IMR-90 (cell line): ENCODE data around the gene PDXDC1. TPM values are rescaled to one million over a fixed set of nuclear protein-coding genes. Genes with fewer than 3 reads are reported as not detected.

ENCODE experiments used
- ATAC-seq: fragments of 200-7000 bp; cut with Tn5 transposase; 2 replicates; pipeline ENCODE4 v1.9.1; 2020; ENCODE audit warnings: low read depth, mild to moderate bottlenecking, moderate library complexity
- BruUV-seq: library from RNA; stranded (reverse); fragments of 400-500 nt; replicated peaks from 2 replicates; lab custom pipeline; 2021; lab: Mats Ljungman, UMichigan
- CTCF ChIA-PET: fragments of 300-600 bp; formaldehyde crosslinking; extraction: SDS; loops from one replicate; lab custom pipeline; 2021; ENCODE audit warnings: antibody characterized with exemption; lab: Yijun Ruan, JAX
- POLR2A ChIA-PET: fragments of 300-600 bp; sonication (Branson Sonifier 250); formaldehyde crosslinking; loops from one replicate; lab custom pipeline; 2022; ENCODE audit warnings: antibody characterized with exemption; ENCODE audit not compliant: unreplicated experiment; lab: Charles Lee
- DNase-seq: peaks from one replicate; pipeline ENCODE4 v3.0.0; 2013
- H2AFZ ChIP-seq: replicated peaks from 2 replicates; pipeline ENCODE3; 2013; ENCODE audit warnings: low read length, mild to moderate bottlenecking; ENCODE audit not compliant: poor library complexity
- H2AK5ac ChIP-seq: 2 replicates; pipeline ENCODE4 v1.6.1; 2013; ENCODE audit warnings: low read depth, low read length, inconsistent platforms
- H2AK9ac ChIP-seq: replicated peaks from 2 replicates; pipeline ENCODE3; 2013; ENCODE audit warnings: mild to moderate bottlenecking, low read depth, low read length, moderate library complexity; ENCODE audit not compliant: poor library complexity
- H2BK120ac ChIP-seq: 2 replicates; pipeline ENCODE4 v1.6.1; 2013; ENCODE audit warnings: low read depth, low read length, inconsistent platforms
- H2BK15ac ChIP-seq: 3 replicates; pipeline ENCODE4 v1.6.1; 2013; ENCODE audit warnings: low read depth, low read length, inconsistent platforms
- H2BK20ac ChIP-seq: 2 replicates; pipeline ENCODE4 v1.6.1; 2013; ENCODE audit warnings: low read depth, mild to moderate bottlenecking, inconsistent platforms, low read length, moderate library complexity
- H2BK5ac ChIP-seq: 2 replicates; pipeline ENCODE4 v1.6.1; 2013; ENCODE audit warnings: mild to moderate bottlenecking, low read depth, low read length, inconsistent platforms; ENCODE audit not compliant: poor library complexity, severe bottlenecking
- H3K14ac ChIP-seq: replicated peaks from 2 replicates; pipeline ENCODE4 v1.6.1; 2013; ENCODE audit warnings: low read depth, low read length, inconsistent platforms
- H3K18ac ChIP-seq: 2 replicates; pipeline ENCODE4 v1.6.1; 2013; ENCODE audit warnings: low read depth, low read length, control low read depth
- H3K23ac ChIP-seq: 2 replicates; pipeline ENCODE4 v1.6.1; 2013; ENCODE audit warnings: low read depth, low read length, inconsistent platforms
- H3K27ac ChIP-seq: 2 replicates; pipeline ENCODE4 v1.5.1; 2013; ENCODE audit warnings: mild to moderate bottlenecking, control low read depth, low read length; ENCODE audit not compliant: insufficient read depth
- H3K27me3 ChIP-seq: 2 replicates; pipeline ENCODE4 v1.6.1; 2013; ENCODE audit warnings: low read length; ENCODE audit not compliant: control insufficient read depth, insufficient read depth
- H3K36me3 ChIP-seq: 2 replicates; pipeline ENCODE4 v1.6.1; 2013; ENCODE audit warnings: low read length, mixed read lengths; ENCODE audit not compliant: control insufficient read depth, insufficient read depth
- H3K4ac ChIP-seq: 2 replicates; pipeline ENCODE4 v1.6.1; 2013; ENCODE audit warnings: low read depth, low read length, inconsistent platforms
- H3K4me1 ChIP-seq: 2 replicates; pipeline ENCODE4 v1.6.1; 2013; ENCODE audit warnings: low read length, mixed read lengths; ENCODE audit not compliant: control insufficient read depth, insufficient read depth
- H3K4me2 ChIP-seq: 2 replicates; pipeline ENCODE4 v1.6.1; 2013; ENCODE audit warnings: low read depth, mild to moderate bottlenecking, control low read depth, low read length, moderate library complexity
- H3K4me3 ChIP-seq: 2 replicates; pipeline ENCODE4 v1.5.1; 2013; ENCODE audit warnings: low read depth, mild to moderate bottlenecking, control low read depth, low read length, moderate library complexity; ENCODE audit not compliant: insufficient read depth
- H3K56ac ChIP-seq: 2 replicates; pipeline ENCODE4 v1.6.1; 2013; ENCODE audit warnings: low read length, inconsistent platforms; ENCODE audit not compliant: insufficient read depth; ENCODE audit errors: extremely low read depth
- H3K79me1 ChIP-seq, 2 experiments: 2 replicates each; pipeline ENCODE4 v1.6.1; 2013; ENCODE audit warnings: low read length in 2 of 2, inconsistent platforms in 1 of 2, low read depth in 1 of 2
- H3K9ac ChIP-seq: 2 replicates; pipeline ENCODE4 v1.6.1; 2013; ENCODE audit warnings: low read depth, low read length, control low read depth
- H3K9me1 ChIP-seq: 2 replicates; pipeline ENCODE4 v1.6.1; 2013; ENCODE audit warnings: low read length, inconsistent platforms; ENCODE audit not compliant: insufficient read depth
- H3K9me3 ChIP-seq: 2 replicates; pipeline ENCODE4 v1.6.1; 2013; ENCODE audit warnings: low read length; ENCODE audit not compliant: control insufficient read depth, insufficient read depth
- H4K20me1 ChIP-seq: 2 replicates; pipeline ENCODE4 v1.6.1; 2013; ENCODE audit warnings: low read length, inconsistent platforms; ENCODE audit not compliant: insufficient read depth
- H4K5ac ChIP-seq: 2 replicates; pipeline ENCODE4 v1.6.1; 2013; ENCODE audit warnings: mild to moderate bottlenecking, low read depth, low read length, control low read depth
- H4K8ac ChIP-seq, 2 experiments: 2 replicates each; pipeline ENCODE4 v1.6.1; 2013; ENCODE audit warnings: low read depth in 2 of 2, low read length in 2 of 2, control low read depth in 1 of 2, inconsistent platforms in 1 of 2
- H4K91ac ChIP-seq: 2 replicates; pipeline ENCODE4 v1.6.1; 2013; ENCODE audit warnings: low read depth, low read length, inconsistent platforms; ENCODE audit not compliant: insufficient read depth
- MAFK ChIP-seq: IDR thresholded peaks from 2 replicates; pipeline ENCODE4 v1.6.1; 2012; ENCODE audit warnings: low read depth, low read length, improper control_type of control experiment
- RFX5 ChIP-seq: IDR thresholded peaks from 2 replicates; pipeline ENCODE4 v1.8.0; 2012; ENCODE audit warnings: low read depth, mild to moderate bottlenecking, low read length, moderate library complexity
- WGBS, 2 experiments: methylation state at CpG; one replicate each; pipeline versions ENCODE4 v1.1.5 to v1.1.7; 2013; ENCODE audit warnings: missing lambda C conversion rate in 2 of 2; ENCODE audit not compliant: insufficient read length in 1 of 2; ENCODE audit errors: extremely low coverage in 2 of 2; 5-methylcytosine and 5-hydroxymethylcytosine counted together
- dilution Hi-C: fragments of 300-500 bp; cut with HindIII; formaldehyde crosslinking; loops from one replicate; pipeline ENCODE4 v1.14.3; 2018; ENCODE audit warnings: low sequenced_read_pairs; ENCODE audit not compliant: unreplicated experiment
- in situ Hi-C: fragments of 300-500 bp; cut with MboI; formaldehyde crosslinking; loops from 3 replicates; pipeline ENCODE4 v1.14.3; 2019; ENCODE audit warnings: low sequenced_read_pairs, inconsistent platforms, mixed read lengths
- intact Hi-C: fragments of 100-400 bp; cut with micrococcal nuclease; formaldehyde crosslinking; loops from 2 replicates; pipeline ENCODE4 v1.10.0; 2022
- polyA plus RNA-seq, 3 experiments: library from polyadenylated mRNA; depleted of rRNA; stranded (reverse); fragments of >200 nt; gene quantifications; 2 replicates each; pipeline ENCODE4 v1.2.3, GENCODE V29; 2012; ENCODE audit warnings: low replicate concordance in 1 of 3
- total RNA-seq: library from RNA; depleted of rRNA; stranded (reverse); fragments of >200 nt; gene quantifications from 2 replicates; pipeline ENCODE4 v1.2.3, GENCODE V29; 2012

PDXDC1 gene
- total and polyA plus RNA-seq, 2 of the 4 experiments (the other 2 are of a cell fraction): 68.7 to 117 TPM

DNA sequence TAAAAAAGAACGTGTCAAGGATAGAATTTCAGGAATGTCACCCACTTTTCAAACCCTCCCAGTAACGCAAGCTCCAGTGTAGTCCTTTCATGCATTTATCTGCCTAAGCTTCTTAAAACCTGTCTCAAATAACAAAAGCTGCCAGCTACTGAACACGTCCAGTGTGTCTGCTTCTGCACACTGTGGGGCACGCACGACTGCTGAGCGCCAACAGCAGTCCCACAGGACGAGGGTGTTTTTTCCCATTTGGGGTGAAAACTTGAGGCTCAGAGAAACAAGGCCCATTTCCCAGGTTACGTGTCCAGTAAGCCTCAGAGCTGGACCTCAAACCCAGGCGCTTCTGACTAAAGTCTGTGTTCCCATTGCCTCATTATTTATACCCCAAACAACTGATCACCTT lies 63.9 kb downstream of the PDXDC1 start:
- Histone ChIP-seq H3K27me3 (no peaks in the 10 kb centered on the region), H3K56ac (no peak overlapping the region), H2BK20ac (no peak overlapping the region), H2BK120ac (no peak overlapping the region), H3K9ac (no peak overlapping the region), H3K79me1 (peaks cover 14% of the 10 kb centered on the region in 2 experiments), H3K9me3 (no peaks in the 10 kb centered on the region), H3K36me3 (peaks cover 66% of the 10 kb centered on the region), H3K9me1 (peaks cover 4% of the 10 kb centered on the region), H2BK15ac (no peak overlapping the region), H3K4me3 (no peak overlapping the region), H4K5ac (no peak overlapping the region), H4K8ac (no peak overlapping the region), H3K4ac (no peak overlapping the region), H2AK5ac (no peak overlapping the region), H3K27ac (no peak overlapping the region), H4K20me1 (no peaks in the 10 kb centered on the region; the same call in 1 of the 2 replicates), H3K23ac (no peak overlapping the region), H3K14ac (no peak overlapping the region), H2BK5ac (no peak overlapping the region), H3K18ac (no peak overlapping the region), H3K4me2 (no peak overlapping the region), H2AFZ (no peak overlapping the region), H4K91ac (no peak overlapping the region), H3K4me1 (no peaks in the 10 kb centered on the region), H2AK9ac (no peak overlapping the region)
- BruUV-seq: no TSS peak
- in situ Hi-C loops: no loop called here
- intact Hi-C loops: no loop called here
- ChIA-PET POLR2A (no interaction called here), CTCF (no interaction called here)
- ATAC-seq (no peak), DNase-seq (no peak)
- TF ChIP-seq RFX5 (no peak), MAFK (no peak)
- dilution Hi-C loops: no loop called here
- WGBS, 2 experiments: 100% methylated on average over 5 of the region's 9 CpGs; no CpG with 5 or more reads in 1 of the 2 experiments
